Mesodermal cell (in vitro differentiated cells): ENCODE results near the gene CDH22.

Experiments
- H3K27ac ChIP-seq: 2 replicates; pipeline ENCODE4 v1.7.0; 2013; ENCODE audit warnings: mild to moderate bottlenecking, low read depth, low read length, moderate library complexity; ENCODE audit not compliant: severe bottlenecking
- H3K36me3 ChIP-seq: 2 replicates; pipeline ENCODE4 v1.7.1; 2013; ENCODE audit warnings: mild to moderate bottlenecking, low read length, moderate library complexity; ENCODE audit not compliant: control insufficient read depth, insufficient read depth
- H3K4me1 ChIP-seq: one replicate; pipeline ENCODE4 v1.7.1; 2013; ENCODE audit warnings: mild to moderate bottlenecking, low read length; ENCODE audit not compliant: insufficient read depth, control insufficient read depth, poor library complexity, severe bottlenecking
- H3K4me3 ChIP-seq: 2 replicates; pipeline ENCODE4 v1.7.0; 2013; ENCODE audit warnings: low read length, control low read depth, mild to moderate bottlenecking; ENCODE audit not compliant: insufficient read depth, poor library complexity, severe bottlenecking; ENCODE audit errors: extremely low read depth
- H3K9me3 ChIP-seq: 2 replicates; pipeline ENCODE4 v1.7.1; 2013; ENCODE audit warnings: mild to moderate bottlenecking, low read length, moderate library complexity; ENCODE audit not compliant: control insufficient read depth
- WGBS, 2 experiments: methylation state at CpG; one replicate each; pipeline ENCODE4 v1.1.5; 2013; ENCODE audit warnings: missing lambda C conversion rate in 2 of 2; ENCODE audit not compliant: insufficient coverage in 2 of 2; 5-methylcytosine and 5-hydroxymethylcytosine counted together

Gene CDH22

DNA sequence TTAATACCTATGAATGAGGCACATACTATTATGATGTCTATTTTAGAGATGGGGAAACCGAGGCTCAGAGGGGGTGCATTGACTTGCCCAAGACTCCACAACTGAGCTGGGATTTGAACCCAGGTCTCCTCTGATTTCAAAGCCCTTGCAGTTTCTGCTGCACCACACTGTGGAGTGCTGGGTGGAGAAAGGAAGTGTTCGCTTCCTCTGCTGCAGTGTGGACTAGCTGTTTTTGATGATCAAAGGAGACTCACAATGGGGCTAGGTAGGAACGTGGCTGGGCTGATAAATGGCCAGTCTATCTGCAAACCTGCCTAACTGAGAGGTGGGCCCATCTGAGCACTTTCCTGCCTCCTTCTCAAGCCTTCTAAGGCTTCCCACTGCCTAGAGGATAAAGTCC lies 102.9 kb downstream of the CDH22 start:
- Histone ChIP-seq H3K36me3 (no peaks in the 10 kb centered on the region), H3K4me1 (peaks cover 20% of the 10 kb centered on the region), H3K4me3 (no peak overlapping the region), H3K27ac (no peak overlapping the region), H3K9me3 (no peaks in the 10 kb centered on the region)
- 71 to 100% methylated on average over 2 to 3 of the region's 3 CpGs for WGBS, 2 experiments

DNA sequence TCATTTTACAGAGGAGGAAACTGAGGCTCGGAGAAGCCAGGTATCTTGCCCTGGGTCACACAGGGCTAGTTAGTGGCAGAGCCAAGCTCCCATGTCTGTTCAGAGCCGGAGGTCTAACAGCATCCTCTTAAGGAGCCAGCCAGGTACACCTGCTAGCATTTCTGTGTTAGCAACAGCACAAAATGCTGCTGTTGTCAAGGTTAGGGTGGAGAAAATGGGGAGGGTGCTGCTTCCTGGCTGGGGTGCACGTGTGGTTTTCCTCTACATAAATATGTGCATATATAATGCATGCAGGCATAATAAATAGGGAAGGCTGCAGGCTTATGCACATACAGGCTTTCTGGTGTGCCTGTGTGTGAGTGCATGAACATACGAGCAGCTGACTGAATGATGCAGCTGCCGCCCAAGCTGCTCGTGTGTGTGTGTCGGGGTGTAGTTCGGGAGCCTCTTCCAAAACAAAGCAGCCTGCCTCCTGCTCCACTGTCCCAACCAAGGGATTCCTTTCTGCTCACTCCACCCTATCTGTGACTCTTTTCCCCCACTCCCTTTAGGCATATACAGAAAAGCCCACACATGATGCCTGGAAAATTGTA lies 103.6 kb downstream of the CDH22 start:
- WGBS, 2 experiments, result 80 to 84% methylated on average over 7 of the region's 8 CpGs
- Histone ChIP-seq H3K9me3 (no peaks in the 10 kb centered on the region), H3K4me1 (peaks cover 20% of the 10 kb centered on the region), H3K36me3 (no peaks in the 10 kb centered on the region), H3K27ac (no peak overlapping the region), H3K4me3 (no peak overlapping the region)

DNA sequence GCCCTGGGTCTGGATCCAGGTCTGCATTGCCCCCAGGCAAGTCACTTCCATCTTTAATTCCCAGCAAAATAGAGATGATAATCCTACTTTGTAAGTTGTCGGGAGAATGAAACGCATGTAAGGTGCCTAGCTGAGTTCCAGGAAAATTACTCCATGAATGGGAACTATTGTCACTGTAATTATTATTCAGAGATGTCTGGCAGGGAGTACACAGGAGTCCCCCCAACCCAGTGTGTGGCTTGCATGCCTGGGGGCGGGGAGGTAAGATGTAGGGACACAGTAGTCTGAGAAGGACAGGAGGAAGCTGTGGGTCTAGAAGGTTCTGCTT lies 104.8 kb downstream of the CDH22 start:
- Histone ChIP-seq H3K4me1 (peaks cover 20% of the 10 kb centered on the region), H3K27ac (no peak overlapping the region)
- WGBS, 2 experiments, result 70 to 93% methylated on average over 2 to 3 of the region's 3 CpGs

DNA sequence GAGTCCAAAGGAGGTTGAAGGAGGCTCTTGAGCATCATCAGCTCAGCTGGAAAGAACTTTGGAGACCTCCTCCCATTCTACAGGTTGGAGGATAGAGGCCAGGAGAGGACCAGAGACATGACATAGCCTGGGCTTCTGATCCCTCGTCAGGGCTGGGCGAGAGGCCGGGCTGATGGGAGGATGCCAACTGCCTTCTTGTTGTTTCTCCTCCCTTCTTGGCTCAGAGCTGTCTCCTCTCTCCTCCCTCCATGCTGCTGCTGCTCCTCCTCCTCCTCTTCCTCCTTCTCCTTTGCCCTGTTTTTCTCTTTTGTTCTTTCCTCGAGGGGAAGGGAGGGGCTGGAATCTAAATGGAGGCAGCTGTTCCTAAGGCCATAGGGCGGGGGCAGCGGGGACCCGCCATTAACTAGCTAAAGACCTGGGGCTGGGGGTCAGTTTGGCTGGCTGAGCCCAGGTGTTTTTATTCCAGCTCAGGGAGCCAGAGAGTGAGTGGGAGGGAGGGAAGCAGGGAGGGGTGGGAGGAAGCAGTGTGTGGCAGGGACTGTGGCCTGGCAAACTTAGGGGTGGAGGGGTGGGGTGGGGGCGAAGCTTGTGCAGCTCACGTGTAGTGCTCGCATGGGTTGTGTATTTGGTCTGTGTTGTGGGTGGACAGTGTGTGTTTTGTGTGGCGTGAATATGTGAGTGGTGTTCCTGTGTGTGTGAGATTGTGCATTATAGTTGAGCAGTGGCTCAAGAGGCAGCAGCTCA lies 105.4 kb downstream of the CDH22 start:
- peaks cover 20% of the 10 kb centered on the region for H3K4me1 ChIP-seq
- no peak overlapping the region for H3K4me3 ChIP-seq
- H3K9me3 ChIP-seq, result no peaks in the 10 kb centered on the region
- WGBS, 2 experiments, result 77 to 83% methylated on average over 7 to 10 of the region's 11 CpGs
- no peaks in the 10 kb centered on the region for H3K36me3 ChIP-seq
- no peak overlapping the region for H3K27ac ChIP-seq

More for the DNA sequence above, 104.8 kb downstream of the CDH22 start:
- Histone ChIP-seq H3K9me3 (no peaks in the 10 kb centered on the region), H3K4me3 (no peak overlapping the region), H3K36me3 (no peaks in the 10 kb centered on the region)

DNA sequence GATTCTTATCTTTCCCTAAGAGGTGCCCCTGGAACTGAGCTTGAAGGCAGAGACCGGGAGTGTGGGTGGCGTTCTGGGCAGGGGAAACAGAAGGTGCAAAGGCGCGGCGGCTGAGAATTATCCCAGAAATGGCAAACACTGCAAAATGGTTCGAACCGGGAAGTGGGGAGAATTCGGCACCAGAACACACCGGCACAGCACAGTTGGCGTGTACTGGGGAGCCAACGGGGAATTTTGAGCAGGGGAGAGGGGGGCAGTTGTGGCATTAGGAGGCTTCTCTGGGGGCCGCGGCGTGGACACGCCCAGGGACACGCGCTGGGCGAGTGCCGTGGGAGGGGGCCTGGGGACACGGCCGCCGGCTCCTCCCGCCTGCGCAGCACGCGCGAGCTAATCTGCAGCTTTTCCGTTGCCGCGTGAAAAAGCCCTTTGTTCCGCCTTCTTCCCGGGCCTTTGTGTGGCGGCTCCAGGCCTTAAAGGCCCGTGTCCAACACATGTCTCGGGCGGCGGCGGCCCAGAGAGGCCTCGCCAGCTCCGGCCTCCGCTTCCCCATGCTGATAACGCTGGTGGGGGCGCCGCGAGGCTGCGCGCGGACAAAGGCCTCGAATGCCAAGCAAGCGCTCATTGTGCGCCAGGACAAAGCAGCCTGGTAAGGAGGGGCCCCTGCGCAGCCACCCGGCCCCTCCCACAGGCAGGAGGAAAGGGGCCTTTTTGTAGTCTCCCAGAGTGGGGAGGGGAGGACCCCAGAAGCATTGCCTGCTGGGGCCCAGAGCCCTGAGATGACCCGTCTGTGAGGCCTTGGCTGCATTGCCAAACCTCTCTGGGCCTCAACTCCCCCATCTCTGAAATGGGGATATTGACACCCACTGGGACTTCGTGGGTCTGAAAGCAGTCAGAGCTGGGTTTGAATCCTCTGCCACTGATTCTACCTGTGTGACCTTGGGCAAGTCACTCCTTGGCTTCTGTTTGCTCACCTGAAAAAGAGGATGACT lies 107.4 kb downstream of the CDH22 start:
- Histone ChIP-seq H3K36me3 (no peaks in the 10 kb centered on the region), H3K9me3 (no peaks in the 10 kb centered on the region), H3K4me1 (peaks cover 11% of the 10 kb centered on the region), H3K4me3 (no peak overlapping the region), H3K27ac (no peak overlapping the region)
- 94 to 96% methylated on average over 50 to 55 of the region's 55 CpGs for WGBS, 2 experiments

DNA sequence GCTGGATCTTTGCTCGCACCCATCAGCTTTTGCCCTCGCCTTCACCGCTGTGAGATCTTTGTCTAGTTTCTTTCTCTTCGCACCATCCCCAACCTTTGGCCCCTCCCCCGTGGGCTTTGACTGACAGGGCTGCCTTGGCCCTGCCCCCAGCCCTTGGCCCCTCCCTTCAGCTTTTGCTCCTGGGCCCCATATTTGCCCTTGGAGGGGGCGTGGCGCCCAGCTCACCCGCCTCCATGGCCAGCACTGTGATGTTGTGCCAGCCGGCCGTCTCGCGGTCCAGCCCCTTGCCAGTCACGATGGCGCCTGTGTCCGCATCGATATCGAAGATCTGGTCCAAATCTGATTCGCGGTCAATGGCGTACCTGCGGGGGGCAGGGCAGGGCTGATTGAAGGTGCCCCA lies 109.1 kb downstream of the CDH22 start:
- Histone ChIP-seq H3K4me3 (no peak overlapping the region), H3K27ac (no peak overlapping the region), H3K9me3 (no peaks in the 10 kb centered on the region), H3K4me1 (no peaks in the 10 kb centered on the region), H3K36me3 (no peaks in the 10 kb centered on the region)
- WGBS, 2 experiments, result 80 to 83% methylated on average over 17 of the region's 21 CpGs

DNA sequence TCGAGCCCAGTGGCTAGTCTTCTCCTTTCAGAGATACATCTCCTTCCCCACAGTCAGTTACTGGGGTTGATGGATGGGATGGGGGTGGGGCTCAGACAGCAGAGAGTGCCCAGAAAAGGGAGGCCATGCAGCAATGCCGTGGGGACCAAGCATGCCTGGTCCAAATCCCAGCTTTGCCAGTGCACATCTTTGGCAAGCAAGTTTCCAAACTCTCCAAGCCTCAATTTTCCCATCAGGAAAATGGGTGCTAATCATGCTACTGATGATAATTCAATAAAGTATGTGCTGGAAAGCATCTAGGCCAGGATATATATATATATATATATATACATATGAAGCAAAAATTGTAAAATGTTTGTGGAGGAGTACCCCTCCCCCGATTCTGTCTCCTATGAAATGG lies 111.3 kb downstream of the CDH22 start:
- Histone ChIP-seq H3K27ac (no peak overlapping the region), H3K36me3 (no peaks in the 10 kb centered on the region), H3K4me3 (no peak overlapping the region), H3K4me1 (no peaks in the 10 kb centered on the region), H3K9me3 (no peaks in the 10 kb centered on the region)
- 93 to 100% methylated on average over 1 to 2 of the region's 3 CpGs for WGBS, 2 experiments

DNA sequence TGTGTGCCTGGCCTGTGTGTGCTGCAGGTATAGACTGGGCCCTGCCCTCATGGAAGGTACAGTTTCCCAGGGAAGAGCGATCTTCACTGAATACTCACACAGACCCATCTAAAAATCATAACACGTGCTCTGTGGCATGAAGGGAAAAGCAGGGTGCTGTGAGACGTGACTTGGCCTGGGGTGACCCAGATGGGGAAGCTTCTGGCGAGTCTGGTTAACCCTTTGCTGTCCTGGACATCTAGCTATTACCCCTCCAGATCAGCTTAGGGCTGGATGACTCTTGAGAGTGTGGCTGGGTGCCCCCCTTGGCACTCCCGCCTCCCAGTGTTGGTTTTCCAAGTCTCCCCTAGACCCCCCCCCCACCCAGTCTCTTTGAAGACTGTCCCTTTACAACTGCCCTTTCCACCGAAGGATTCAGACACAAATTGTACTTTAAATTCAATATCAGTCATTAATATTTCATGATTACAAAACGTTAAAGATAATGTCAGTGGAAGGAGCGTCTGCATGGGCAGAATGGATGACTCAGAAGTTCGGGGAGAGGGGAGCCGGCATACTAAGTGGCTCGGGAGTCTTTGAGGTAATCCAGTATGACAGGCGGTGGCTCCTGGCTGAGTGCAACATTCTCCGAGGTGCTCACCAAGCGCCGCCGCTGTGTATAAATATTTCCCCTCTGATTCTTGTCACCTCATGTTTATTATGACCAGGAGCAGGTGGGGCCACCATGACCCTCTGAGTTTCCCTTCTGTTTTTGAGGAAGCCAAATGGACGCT lies 112.8 kb downstream of the CDH22 start:
- 74 to 77% methylated on average over 10 to 11 of the region's 17 CpGs for WGBS, 2 experiments
- no peak overlapping the region for H3K27ac ChIP-seq
- H3K36me3 ChIP-seq, result no peaks in the 10 kb centered on the region
- no peaks in the 10 kb centered on the region for H3K4me1 ChIP-seq
- H3K4me3 ChIP-seq, result no peak overlapping the region
- no peaks in the 10 kb centered on the region for H3K9me3 ChIP-seq

DNA sequence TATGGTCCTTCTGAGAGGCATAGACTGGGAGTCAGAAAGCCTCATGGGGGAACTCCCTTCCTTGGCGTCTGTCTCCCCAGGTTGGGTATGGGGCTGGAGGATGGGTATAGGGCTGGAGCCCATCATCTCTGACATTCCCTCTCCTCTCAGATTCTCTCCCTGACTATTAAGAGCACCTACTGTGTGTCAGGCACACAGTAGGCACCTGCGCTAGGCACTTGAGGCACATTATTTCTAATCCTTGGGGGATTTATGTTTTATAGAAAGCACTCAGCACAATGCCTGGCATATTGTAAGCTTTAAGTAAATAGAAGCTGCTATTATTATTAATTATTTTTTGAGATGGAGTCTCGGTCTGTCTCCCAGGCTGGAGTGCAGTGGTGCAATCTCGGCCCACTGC lies 113.9 kb downstream of the CDH22 start:
- H3K36me3 ChIP-seq, result no peaks in the 10 kb centered on the region
- H3K4me3 ChIP-seq, result no peak overlapping the region
- no CpG with 5 or more reads among the region's 4 CpGs for WGBS, 2 experiments
- H3K27ac ChIP-seq, result no peak overlapping the region
- no peaks in the 10 kb centered on the region for H3K4me1 ChIP-seq
- no peaks in the 10 kb centered on the region for H3K9me3 ChIP-seq

DNA sequence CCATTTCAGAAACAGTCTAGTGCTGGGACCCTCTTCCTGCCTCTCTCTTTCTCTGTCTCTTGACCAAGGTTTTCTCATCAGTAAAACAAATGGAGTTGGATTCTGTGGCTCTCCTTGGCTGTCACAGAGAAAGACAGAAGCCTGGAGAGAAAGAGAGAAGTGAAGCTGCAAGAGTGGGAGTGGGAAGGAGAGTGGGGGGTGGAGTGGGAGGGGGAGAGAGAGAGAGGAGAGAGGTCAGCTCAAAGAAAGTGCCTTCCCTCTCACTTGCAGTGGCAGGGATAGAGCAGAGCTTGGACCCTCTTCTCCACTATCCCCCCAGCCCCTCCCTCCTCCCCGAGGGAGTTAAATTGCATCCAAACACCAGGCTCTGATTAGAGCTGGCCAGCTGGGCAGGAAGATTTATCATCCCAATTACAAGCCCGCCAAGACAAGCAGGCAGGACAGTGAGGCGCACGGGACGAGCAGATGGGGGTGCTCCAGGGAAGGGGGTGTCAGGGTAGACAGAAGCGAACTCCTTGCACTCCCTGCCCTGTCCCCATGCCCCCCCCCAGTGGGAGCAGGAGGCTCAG lies 115.8 kb downstream of the CDH22 start:
- WGBS, 2 experiments, result 37 to 40% methylated on average over 1 to 2 of the region's 6 CpGs
- Histone ChIP-seq H3K4me1 (no peaks in the 10 kb centered on the region), H3K27ac (no peak overlapping the region)

More for the DNA sequence above, 115.8 kb downstream of the CDH22 start:
- Histone ChIP-seq H3K9me3 (no peaks in the 10 kb centered on the region), H3K36me3 (no peaks in the 10 kb centered on the region), H3K4me3 (no peak overlapping the region)
